PFSK-1 (cell line): ENCODE results near the gene NRXN3.

ENCODE experiments used
- FOXP2 ChIP-seq: optimal IDR thresholded peaks from 2 replicates; pipeline ENCODE3; 2011; ENCODE audit warnings: borderline replicate concordance, control low read depth, inconsistent platforms; ENCODE audit not compliant: insufficient read depth; ENCODE audit errors: extremely low read length, extremely low read depth
- POLR2AphosphoS5 ChIP-seq: IDR thresholded peaks from 2 replicates; pipeline ENCODE4 v1.6.1; 2012; ENCODE audit warnings: low read depth, mild to moderate bottlenecking, control low read depth, low read length, moderate library complexity
- SIN3A ChIP-seq: IDR thresholded peaks from 2 replicates; pipeline ENCODE4 v1.6.1; 2012; ENCODE audit warnings: mild to moderate bottlenecking, low read length, moderate library complexity, borderline replicate concordance; ENCODE audit not compliant: insufficient read depth
- TAF1 ChIP-seq: IDR thresholded peaks from 2 replicates; pipeline ENCODE4 v1.6.1; 2012; ENCODE audit warnings: low read length, control low read depth, borderline replicate concordance; ENCODE audit not compliant: insufficient read depth
- TF ChIP-seq, protein P1 (sequence below), 2 experiments: IDR thresholded peaks; 2 replicates each; pipeline versions ENCODE4 v1.6.1 to v1.8.0; 2011 to 2012; ENCODE audit warnings: low read depth in 2 of 2, low read length in 2 of 2, control low read depth in 1 of 2, inconsistent platforms in 1 of 2, mild to moderate bottlenecking in 1 of 2, moderate library complexity in 1 of 2; ENCODE audit not compliant: insufficient read depth in 1 of 2

The NRXN3 gene

DNA sequence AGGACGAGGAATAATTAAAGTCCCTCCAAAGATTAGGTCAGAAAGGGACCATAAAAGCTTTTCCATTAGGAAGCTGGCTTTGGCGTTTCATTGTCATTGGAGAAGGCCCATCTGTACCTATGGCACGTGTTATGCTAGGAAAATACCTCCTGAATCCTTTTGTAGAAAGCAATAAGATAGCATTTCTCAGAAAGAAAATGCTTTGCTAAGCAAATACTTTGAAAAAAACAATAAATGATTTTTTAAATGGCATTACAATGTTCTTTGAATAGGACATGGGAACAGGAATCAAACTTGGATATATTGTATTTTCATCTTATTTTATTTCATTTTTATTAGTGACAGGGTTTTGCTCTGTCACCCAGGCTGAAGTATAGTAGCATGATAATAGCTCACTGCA lies 967.7 kb downstream of the NRXN3 start:
- TF ChIP-seq POLR2AphosphoS5 (no peak), SIN3A (no peak), FOXP2 (no peak), TAF1 (no peak)
- TF ChIP-seq, protein P1, sequence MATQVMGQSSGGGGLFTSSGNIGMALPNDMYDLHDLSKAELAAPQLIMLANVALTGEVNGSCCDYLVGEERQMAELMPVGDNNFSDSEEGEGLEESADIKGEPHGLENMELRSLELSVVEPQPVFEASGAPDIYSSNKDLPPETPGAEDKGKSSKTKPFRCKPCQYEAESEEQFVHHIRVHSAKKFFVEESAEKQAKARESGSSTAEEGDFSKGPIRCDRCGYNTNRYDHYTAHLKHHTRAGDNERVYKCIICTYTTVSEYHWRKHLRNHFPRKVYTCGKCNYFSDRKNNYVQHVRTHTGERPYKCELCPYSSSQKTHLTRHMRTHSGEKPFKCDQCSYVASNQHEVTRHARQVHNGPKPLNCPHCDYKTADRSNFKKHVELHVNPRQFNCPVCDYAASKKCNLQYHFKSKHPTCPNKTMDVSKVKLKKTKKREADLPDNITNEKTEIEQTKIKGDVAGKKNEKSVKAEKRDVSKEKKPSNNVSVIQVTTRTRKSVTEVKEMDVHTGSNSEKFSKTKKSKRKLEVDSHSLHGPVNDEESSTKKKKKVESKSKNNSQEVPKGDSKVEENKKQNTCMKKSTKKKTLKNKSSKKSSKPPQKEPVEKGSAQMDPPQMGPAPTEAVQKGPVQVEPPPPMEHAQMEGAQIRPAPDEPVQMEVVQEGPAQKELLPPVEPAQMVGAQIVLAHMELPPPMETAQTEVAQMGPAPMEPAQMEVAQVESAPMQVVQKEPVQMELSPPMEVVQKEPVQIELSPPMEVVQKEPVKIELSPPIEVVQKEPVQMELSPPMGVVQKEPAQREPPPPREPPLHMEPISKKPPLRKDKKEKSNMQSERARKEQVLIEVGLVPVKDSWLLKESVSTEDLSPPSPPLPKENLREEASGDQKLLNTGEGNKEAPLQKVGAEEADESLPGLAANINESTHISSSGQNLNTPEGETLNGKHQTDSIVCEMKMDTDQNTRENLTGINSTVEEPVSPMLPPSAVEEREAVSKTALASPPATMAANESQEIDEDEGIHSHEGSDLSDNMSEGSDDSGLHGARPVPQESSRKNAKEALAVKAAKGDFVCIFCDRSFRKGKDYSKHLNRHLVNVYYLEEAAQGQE (IDR thresholded peaks at IDR 0.05; ENCODE audit: insufficient read depth in 1 of 2, low read depth in 2 of 2, low read length in 2 of 2) = no peak

DNA sequence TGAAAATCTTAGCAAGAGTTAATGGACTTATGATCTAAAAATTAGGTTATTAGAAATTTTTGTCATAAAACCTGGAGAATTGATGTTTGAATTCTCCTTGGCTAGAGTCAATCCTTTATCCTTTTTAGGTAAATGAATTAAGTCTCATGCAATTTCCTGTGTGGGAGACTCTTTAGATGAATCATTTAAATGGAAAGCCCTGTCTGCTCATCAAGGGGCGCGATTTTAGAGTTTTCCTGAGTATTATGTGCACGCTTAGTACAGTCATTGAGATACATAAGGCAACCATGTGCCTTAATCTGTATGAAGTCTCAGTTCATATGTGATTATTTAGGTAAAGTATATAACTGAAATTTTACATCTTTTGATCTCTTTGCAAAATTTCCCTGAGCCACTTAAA lies 974.7 kb downstream of the NRXN3 start:
- TF ChIP-seq FOXP2 = no peak
- TF ChIP-seq, protein P1 (IDR thresholded peaks at IDR 0.05; ENCODE audit: insufficient read depth in 1 of 2, low read depth in 2 of 2, low read length in 2 of 2) = no peak
- TF ChIP-seq TAF1 = no peak
- no peak for TF ChIP-seq POLR2AphosphoS5

DNA sequence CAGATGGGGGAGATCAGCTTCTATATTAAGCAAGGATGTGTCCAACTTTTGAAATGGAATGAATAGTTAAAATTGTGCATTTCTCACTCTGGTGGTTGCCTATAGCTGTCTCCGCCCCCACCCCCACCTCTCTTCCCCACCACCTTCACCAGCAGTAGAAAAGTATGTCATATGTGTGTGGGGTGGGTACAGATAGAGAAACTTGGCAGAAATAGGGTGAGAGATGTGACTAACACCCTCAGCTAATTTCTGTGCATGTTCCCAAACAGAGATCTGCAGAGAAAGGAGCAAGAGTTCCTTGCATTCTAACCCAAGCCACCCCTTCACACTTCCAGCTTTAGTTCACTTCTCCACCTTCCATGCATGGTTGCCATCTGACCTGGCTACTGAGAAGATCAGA lies 980.1 kb downstream of the NRXN3 start:
- TF ChIP-seq TAF1 (no peak), SIN3A (no peak)
- TF ChIP-seq, protein P1 (IDR thresholded peaks at IDR 0.05; ENCODE audit: insufficient read depth in 1 of 2, low read depth in 2 of 2, low read length in 2 of 2) = no peak

DNA sequence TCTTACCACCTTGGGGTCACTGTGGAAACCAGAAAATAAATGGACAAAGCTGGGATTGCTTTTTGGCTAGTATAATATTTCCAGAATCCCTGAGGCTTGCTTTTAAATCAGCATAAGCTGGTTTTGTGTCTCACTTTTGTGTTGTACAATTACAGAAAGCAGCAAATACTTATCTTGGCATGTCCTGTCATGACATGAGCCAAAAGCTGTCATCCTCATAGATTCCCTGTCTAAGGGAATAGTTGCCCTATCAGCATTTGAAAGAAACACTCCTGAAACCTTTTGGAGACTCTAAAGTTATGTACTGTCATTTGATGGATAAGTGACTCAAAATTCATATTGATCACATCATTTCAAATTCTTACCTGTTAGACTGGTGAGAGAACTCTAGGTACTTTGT lies 987.2 kb downstream of the NRXN3 start:
- TF ChIP-seq TAF1 (no peak), SIN3A (no peak), FOXP2 (no peak), POLR2AphosphoS5 (no peak)
- TF ChIP-seq, protein P1 (IDR thresholded peaks at IDR 0.05; ENCODE audit: insufficient read depth in 1 of 2, low read depth in 2 of 2, low read length in 2 of 2) = no peak

DNA sequence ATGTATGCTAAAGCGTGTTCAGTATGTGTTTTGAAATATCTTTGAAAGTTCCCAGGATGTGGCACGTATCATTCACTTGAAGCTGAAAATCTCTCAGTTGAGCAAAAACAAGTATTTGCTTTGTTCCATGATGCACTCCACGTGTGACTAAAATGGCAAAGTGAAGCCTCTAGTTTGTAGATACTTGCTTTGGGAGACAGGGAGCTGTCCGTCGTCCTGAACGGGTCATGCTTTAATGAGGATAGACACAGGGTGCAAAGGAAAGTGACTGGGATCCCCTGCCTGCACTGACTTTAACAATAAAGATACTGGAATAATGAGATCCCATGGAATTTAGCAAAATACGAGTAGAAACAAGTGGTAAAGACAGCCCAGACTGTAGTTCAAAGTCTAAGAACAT lies 991.4 kb downstream of the NRXN3 start:
- TF ChIP-seq, protein P1 (IDR thresholded peaks at IDR 0.05; ENCODE audit: insufficient read depth in 1 of 2, low read depth in 2 of 2, low read length in 2 of 2) = peak; percentile 51 to 88; a peak in 2 of 4 replicates
- TF ChIP-seq POLR2AphosphoS5 = no peak
- TF ChIP-seq TAF1 = no peak
